ENCODE data around the gene NRBP1.

The NRBP1 gene

DNA sequence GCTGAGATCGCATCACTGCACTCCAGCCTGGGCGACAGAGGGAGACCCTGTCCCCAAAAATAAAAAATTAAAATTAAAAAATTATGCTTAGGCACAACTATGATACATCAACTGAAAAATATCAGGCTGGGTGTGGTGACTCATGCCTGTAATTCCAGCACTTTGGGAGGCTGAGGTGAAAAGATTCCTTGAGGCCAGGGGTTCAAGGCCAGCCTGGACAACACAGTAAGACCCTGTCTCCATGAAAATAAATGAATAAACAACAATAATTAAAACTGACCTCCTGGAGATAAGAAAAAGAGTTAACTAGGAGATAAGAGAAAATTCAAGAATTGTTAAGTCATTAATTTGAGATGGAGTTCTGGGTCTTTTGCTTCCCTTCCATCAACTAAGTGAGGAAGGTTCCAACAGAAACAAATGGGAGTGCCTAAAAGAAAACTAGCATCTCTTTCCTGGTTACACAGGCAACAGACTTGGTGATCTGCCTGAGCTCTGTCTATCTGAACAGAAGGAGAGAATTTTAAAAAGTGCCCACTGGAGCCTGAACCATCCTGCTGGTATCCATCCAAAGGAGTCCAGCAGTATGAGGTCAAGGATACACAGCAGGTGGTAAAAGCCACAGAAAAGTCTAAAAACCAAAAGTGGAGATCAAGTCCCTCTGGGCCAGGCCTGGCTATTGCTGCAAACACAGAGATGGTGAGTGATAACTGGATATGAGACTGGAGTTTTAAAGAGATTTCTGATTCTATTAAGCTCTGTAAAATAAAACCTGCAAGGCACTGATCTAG is 27.9 kb upstream of the NRBP1 start:
- H2AFZ ChIP-seq (ENCODE audit: low read length): no peak overlapping the region
- no peak overlapping the region for H3K27ac ChIP-seq (ENCODE audit: low read depth, low read length, poor library complexity, severe bottlenecking)
- H3K27me3 ChIP-seq (ENCODE audit: insufficient read depth, low read length): no peaks in the 10 kb centered on the region
- no peaks in the 10 kb centered on the region for H4K20me1 ChIP-seq (ENCODE audit: insufficient read depth, low read length)
- peaks cover 69% of the 10 kb centered on the region for H3K36me3 ChIP-seq (ENCODE audit: insufficient read depth, low read length)
- no peaks in the 10 kb centered on the region for H3K4me1 ChIP-seq (ENCODE audit: insufficient read depth, low read length, severe bottlenecking)
- no peak overlapping the region for H3K9ac ChIP-seq (ENCODE audit: low read length)
- H3K4me2 ChIP-seq (ENCODE audit: low read length): no peak overlapping the region
- TF ChIP-seq EZH2 (IDR thresholded peaks at IDR 0.05; ENCODE audit: borderline replicate concordance, low read length): no peak
- TF ChIP-seq, protein P1, sequence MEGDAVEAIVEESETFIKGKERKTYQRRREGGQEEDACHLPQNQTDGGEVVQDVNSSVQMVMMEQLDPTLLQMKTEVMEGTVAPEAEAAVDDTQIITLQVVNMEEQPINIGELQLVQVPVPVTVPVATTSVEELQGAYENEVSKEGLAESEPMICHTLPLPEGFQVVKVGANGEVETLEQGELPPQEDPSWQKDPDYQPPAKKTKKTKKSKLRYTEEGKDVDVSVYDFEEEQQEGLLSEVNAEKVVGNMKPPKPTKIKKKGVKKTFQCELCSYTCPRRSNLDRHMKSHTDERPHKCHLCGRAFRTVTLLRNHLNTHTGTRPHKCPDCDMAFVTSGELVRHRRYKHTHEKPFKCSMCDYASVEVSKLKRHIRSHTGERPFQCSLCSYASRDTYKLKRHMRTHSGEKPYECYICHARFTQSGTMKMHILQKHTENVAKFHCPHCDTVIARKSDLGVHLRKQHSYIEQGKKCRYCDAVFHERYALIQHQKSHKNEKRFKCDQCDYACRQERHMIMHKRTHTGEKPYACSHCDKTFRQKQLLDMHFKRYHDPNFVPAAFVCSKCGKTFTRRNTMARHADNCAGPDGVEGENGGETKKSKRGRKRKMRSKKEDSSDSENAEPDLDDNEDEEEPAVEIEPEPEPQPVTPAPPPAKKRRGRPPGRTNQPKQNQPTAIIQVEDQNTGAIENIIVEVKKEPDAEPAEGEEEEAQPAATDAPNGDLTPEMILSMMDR (IDR thresholded peaks at IDR 0.05; ENCODE audit: low read length): no peak
- H3K4me3 ChIP-seq (ENCODE audit: low read depth, low read length, poor library complexity, severe bottlenecking): no peak overlapping the region
- no peaks in the 10 kb centered on the region for H3K9me2 ChIP-seq (ENCODE audit: low read depth, low read length)
- peaks cover 97% of the 10 kb centered on the region for H3K79me2 ChIP-seq (ENCODE audit: insufficient read depth, low read length)
- no peaks in the 10 kb centered on the region for H3F3A ChIP-seq (ENCODE audit: insufficient read depth, low read length)
- H3K9me3 ChIP-seq (ENCODE audit: low read length): no peaks in the 10 kb centered on the region

DNA sequence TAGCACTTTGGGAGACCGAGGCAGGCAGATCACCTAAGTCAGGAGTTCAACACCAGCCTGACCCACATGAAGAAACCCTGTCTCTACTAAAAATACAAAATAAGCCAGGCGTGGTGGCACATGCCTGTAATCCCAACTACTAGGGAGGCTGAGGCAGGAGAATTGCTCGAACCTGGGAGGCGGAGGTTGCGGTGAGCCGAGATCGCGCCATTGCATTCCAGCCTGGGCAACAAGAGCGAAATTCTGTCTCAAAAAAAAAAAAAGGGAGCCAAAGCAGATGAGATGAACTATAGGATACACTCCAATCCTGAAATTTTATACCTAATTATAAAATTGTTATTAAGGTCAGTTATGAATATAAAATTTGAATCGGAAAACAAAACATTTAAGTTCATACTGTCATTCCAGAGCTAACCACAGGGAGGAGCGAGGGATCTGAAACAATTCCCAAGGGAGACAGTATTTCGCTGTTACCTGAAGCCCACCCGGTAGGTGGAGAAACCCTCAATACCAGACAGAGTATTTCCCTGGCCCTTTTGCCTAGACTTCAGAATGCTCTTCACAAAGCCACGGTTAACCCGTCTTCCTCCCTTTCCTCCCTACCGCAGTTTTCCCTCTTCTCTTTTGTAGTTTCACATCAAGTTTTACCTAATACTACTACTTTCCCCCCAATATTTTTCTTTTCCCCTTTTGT is 20.5 kb upstream of the NRBP1 start:
- peak overlapping the region; percentile 89 for H3K4me2 ChIP-seq (ENCODE audit: low read length)
- H3K4me3 ChIP-seq (ENCODE audit: low read depth, low read length, poor library complexity, severe bottlenecking): peak overlapping the region; percentile 100
- no peaks in the 10 kb centered on the region for H3F3A ChIP-seq (ENCODE audit: insufficient read depth, low read length)
- H2AFZ ChIP-seq (ENCODE audit: low read length): no peak overlapping the region
- H3K4me1 ChIP-seq (ENCODE audit: insufficient read depth, low read length, severe bottlenecking): peaks cover 30% of the 10 kb centered on the region
- no peaks in the 10 kb centered on the region for H3K9me3 ChIP-seq (ENCODE audit: low read length)
- no peaks in the 10 kb centered on the region for H3K27me3 ChIP-seq (ENCODE audit: insufficient read depth, low read length)
- peaks cover 63% of the 10 kb centered on the region for H3K79me2 ChIP-seq (ENCODE audit: insufficient read depth, low read length)
- H3K9me2 ChIP-seq (ENCODE audit: low read depth, low read length): no peaks in the 10 kb centered on the region
- H3K36me3 ChIP-seq (ENCODE audit: insufficient read depth, low read length): peaks cover 41% of the 10 kb centered on the region
- H3K9ac ChIP-seq (ENCODE audit: low read length): peak overlapping the region; percentile 99
- no peak for TF ChIP-seq EZH2 (IDR thresholded peaks at IDR 0.05; ENCODE audit: borderline replicate concordance, low read length)
- TF ChIP-seq, protein P1 (IDR thresholded peaks at IDR 0.05; ENCODE audit: low read length): peak; percentile 37; the same call in 1 of the 2 replicates
- no peak overlapping the region for H3K27ac ChIP-seq (ENCODE audit: low read depth, low read length, poor library complexity, severe bottlenecking)
- no peaks in the 10 kb centered on the region for H4K20me1 ChIP-seq (ENCODE audit: insufficient read depth, low read length)

DNA sequence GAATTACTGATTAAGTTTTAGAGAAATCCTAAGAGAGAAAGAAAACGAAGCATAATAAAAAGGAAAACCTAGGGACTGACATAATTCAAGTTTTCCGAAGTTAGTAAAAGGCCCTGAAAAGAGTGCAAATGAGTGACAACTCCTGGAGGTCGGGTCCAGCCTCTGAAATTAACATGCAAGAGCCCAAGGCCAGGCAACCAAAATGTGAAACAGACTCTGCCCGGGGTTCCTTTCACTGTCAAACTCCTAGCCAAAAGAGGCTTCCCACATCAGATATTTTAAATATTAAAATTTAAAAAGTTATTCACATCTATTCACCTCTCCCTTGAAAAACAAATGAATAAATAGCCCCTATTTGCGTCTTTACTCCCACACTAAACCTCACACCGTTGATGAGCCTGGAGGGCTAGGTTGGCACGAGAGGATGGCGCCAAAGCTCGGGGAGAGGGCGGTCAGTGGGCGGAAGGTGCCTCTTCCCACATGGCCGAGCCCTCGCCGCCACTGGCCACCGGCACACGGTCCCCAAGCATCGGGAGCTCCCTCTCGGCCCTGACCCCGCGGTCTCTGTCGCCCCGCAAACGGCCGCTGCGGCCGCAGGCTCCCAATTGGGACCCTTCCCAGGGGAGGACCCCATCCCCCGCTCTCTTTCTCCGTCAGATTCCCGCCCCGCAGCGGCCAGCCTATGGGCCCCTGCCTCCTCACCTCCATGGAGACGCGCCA is 19.7 kb upstream of the NRBP1 start:
- no peak overlapping the region for H2AFZ ChIP-seq (ENCODE audit: low read length)
- no peaks in the 10 kb centered on the region for H3K9me2 ChIP-seq (ENCODE audit: low read depth, low read length)
- H3K27me3 ChIP-seq (ENCODE audit: insufficient read depth, low read length): no peaks in the 10 kb centered on the region
- peak overlapping the region; percentile 100 for H3K4me3 ChIP-seq (ENCODE audit: low read depth, low read length, poor library complexity, severe bottlenecking)
- no peaks in the 10 kb centered on the region for H3K9me3 ChIP-seq (ENCODE audit: low read length)
- peak overlapping the region; percentile 40 for H3K27ac ChIP-seq (ENCODE audit: low read depth, low read length, poor library complexity, severe bottlenecking)
- H3K4me1 ChIP-seq (ENCODE audit: insufficient read depth, low read length, severe bottlenecking): peaks cover 30% of the 10 kb centered on the region
- TF ChIP-seq, protein P1 (IDR thresholded peaks at IDR 0.05; ENCODE audit: low read length): no peak
- no peak for TF ChIP-seq EZH2 (IDR thresholded peaks at IDR 0.05; ENCODE audit: borderline replicate concordance, low read length)
- H3K36me3 ChIP-seq (ENCODE audit: insufficient read depth, low read length): peaks cover 33% of the 10 kb centered on the region
- no peaks in the 10 kb centered on the region for H3F3A ChIP-seq (ENCODE audit: insufficient read depth, low read length)
- H3K4me2 ChIP-seq (ENCODE audit: low read length): peak overlapping the region; percentile 89
- peaks cover 55% of the 10 kb centered on the region for H3K79me2 ChIP-seq (ENCODE audit: insufficient read depth, low read length)
- H4K20me1 ChIP-seq (ENCODE audit: insufficient read depth, low read length): no peaks in the 10 kb centered on the region
- H3K9ac ChIP-seq (ENCODE audit: low read length): peak overlapping the region; percentile 99

Measured in OCI-LY1 (cell line).